GM23338 (cell line): ENCODE data around the gene GGPS1. TPM values are rescaled to one million over a fixed set of nuclear protein-coding genes. Genes with fewer than 3 reads are reported as not detected.

Experiments used
- ATAC-seq: fragments of 200-7000 bp; cut with Tn5 transposase; 3 replicates; pipeline ENCODE4 v1.9.1; 2020
- DNase-seq: peaks from one replicate; pipeline ENCODE4 v3.0.0-alpha.2; 2015; ENCODE audit warnings: low spot score
- H2AFZ ChIP-seq: fragments of 200-600 bp; sonication (generic); 2 replicates; pipeline ENCODE4 v1.8.0; 2016; ENCODE audit warnings: antibody characterized with exemption, mild to moderate bottlenecking, moderate library complexity
- H3F3A ChIP-seq: fragments of 200-600 bp; sonication (generic); replicated peaks from 2 replicates; pipeline ENCODE4 v1.8.0; 2017; ENCODE audit warnings: antibody characterized with exemption, mixed run types, low read depth
- H3K27ac ChIP-seq: fragments of 200-600 bp; sonication (generic); 2 replicates; pipeline ENCODE4 v1.6.1; 2016; ENCODE audit warnings: low read depth
- H3K27me3 ChIP-seq: fragments of 200-600 bp; sonication (generic); 2 replicates; pipeline ENCODE4 v1.8.0; 2016; ENCODE audit warnings: mild to moderate bottlenecking, mixed run types, moderate library complexity; ENCODE audit not compliant: insufficient read depth
- H3K36me3 ChIP-seq: fragments of 200-600 bp; sonication (generic); 2 replicates; pipeline ENCODE4 v1.8.0; 2016; ENCODE audit warnings: mild to moderate bottlenecking; ENCODE audit not compliant: insufficient read depth
- H3K4me1 ChIP-seq: fragments of 200-600 bp; sonication (generic); 2 replicates; pipeline ENCODE4 v1.8.0; 2016; ENCODE audit warnings: mild to moderate bottlenecking, moderate library complexity; ENCODE audit not compliant: insufficient read depth
- H3K4me2 ChIP-seq: fragments of 200-600 bp; sonication (generic); 2 replicates; pipeline ENCODE4 v1.7.1; 2017; ENCODE audit warnings: mixed run types
- H3K4me3 ChIP-seq: fragments of 200-600 bp; sonication (generic); 2 replicates; pipeline ENCODE4 v1.6.1; 2016; ENCODE audit warnings: mixed run types
- H3K79me2 ChIP-seq: fragments of 200-600 bp; sonication (generic); replicated peaks from 2 replicates; pipeline ENCODE4 v1.8.0; 2017; ENCODE audit warnings: mild to moderate bottlenecking; ENCODE audit not compliant: insufficient read depth
- H3K9me2 ChIP-seq: fragments of 200-600 bp; sonication (generic); 2 replicates; pipeline ENCODE4 v1.8.0; 2017; ENCODE audit not compliant: insufficient read depth
- H4K20me1 ChIP-seq: fragments of 200-600 bp; sonication (generic); replicated peaks from 2 replicates; pipeline ENCODE4 v1.8.0; 2017; ENCODE audit warnings: mild to moderate bottlenecking; ENCODE audit not compliant: insufficient read depth
- H3K27ac Mint-ChIP-seq: 2 replicates; pipeline ENCODE4 v1.8.0; 2020; ENCODE audit warnings: inconsistent platforms, mild to moderate bottlenecking, moderate library complexity, mixed read lengths
- H3K27me3 Mint-ChIP-seq: 3 replicates; pipeline ENCODE4 v1.8.0; 2022; ENCODE audit warnings: low read depth, mild to moderate bottlenecking, moderate library complexity, mixed read lengths, inconsistent platforms; ENCODE audit not compliant: insufficient read depth, poor library complexity
- H3K36me3 Mint-ChIP-seq: 3 replicates; pipeline ENCODE4 v1.8.0; 2021; ENCODE audit warnings: low read depth, mild to moderate bottlenecking, inconsistent platforms, moderate library complexity, mixed read lengths
- H3K4me1 Mint-ChIP-seq: 3 replicates; pipeline ENCODE4 v1.8.0; 2020; ENCODE audit warnings: mild to moderate bottlenecking, inconsistent platforms, mixed read lengths
- H3K4me3 Mint-ChIP-seq: 3 replicates; pipeline ENCODE4 v1.8.0; 2021; ENCODE audit warnings: moderate library complexity, mild to moderate bottlenecking, inconsistent platforms, mixed read lengths
- H3K9me3 Mint-ChIP-seq: 3 replicates; pipeline ENCODE4 v1.8.0; 2020; ENCODE audit warnings: moderate library complexity, mild to moderate bottlenecking, inconsistent platforms, mixed read lengths
- CREB1 ChIP-seq: fragments of 250-450 bp; sonication (Bioruptor Pico); IDR thresholded peaks from 2 replicates; pipeline ENCODE4 v1.5.0; 2020; ENCODE audit warnings: low read depth, mild to moderate bottlenecking, moderate library complexity
- CTCF ChIP-seq, 2 experiments: fragments of 200-600 bp in 1 of 2; sonication (generic) in 1 of 2; conservative IDR thresholded peaks; 2 replicates each; pipeline versions ENCODE4 v1.5.1 to v1.6.1; 2016 to 2017; ENCODE audit warnings: antibody characterized with exemption in 2 of 2, low read depth in 2 of 2, mild to moderate bottlenecking in 2 of 2, moderate library complexity in 1 of 2
- ETS1 ChIP-seq: IDR thresholded peaks from 2 replicates; pipeline ENCODE4 v1.6.1; 2016; ENCODE audit warnings: antibody characterized with exemption
- EZH2 ChIP-seq: fragments of 200-600 bp; sonication (generic); IDR thresholded peaks from one replicate; pipeline ENCODE4 v1.8.0; 2017; ENCODE audit warnings: antibody characterized with exemption, mild to moderate bottlenecking, low read depth; ENCODE audit not compliant: unreplicated experiment
- EZH2phosphoT487 ChIP-seq: fragments of 200-600 bp; sonication (generic); IDR thresholded peaks from one replicate; pipeline ENCODE4 v1.8.1; 2018; ENCODE audit warnings: antibody characterized with exemption; ENCODE audit not compliant: unreplicated experiment
- JUNB ChIP-seq: IDR thresholded peaks from one replicate; pipeline ENCODE4 v1.6.1; 2016; ENCODE audit warnings: antibody characterized with exemption; ENCODE audit not compliant: unreplicated experiment
- NANOG ChIP-seq: IDR thresholded peaks from 2 replicates; pipeline ENCODE4 v1.6.1; 2016; ENCODE audit warnings: antibody characterized with exemption, borderline replicate concordance
- POLR2AphosphoS5 ChIP-seq: IDR thresholded peaks from 2 replicates; pipeline ENCODE4 v1.6.1; 2016; ENCODE audit warnings: antibody characterized with exemption, low read depth
- REST ChIP-seq: IDR thresholded peaks from one replicate; pipeline ENCODE4 v1.6.1; 2018; ENCODE audit warnings: antibody characterized with exemption; ENCODE audit not compliant: unreplicated experiment
- STAT1 ChIP-seq: IDR thresholded peaks from one replicate; pipeline ENCODE4 v1.6.1; 2016; ENCODE audit warnings: antibody characterized with exemption; ENCODE audit not compliant: unreplicated experiment
- ZNF114 ChIP-seq: fragments of 250-450 bp; sonication (Bioruptor Pico); IDR thresholded peaks from 2 replicates; pipeline ENCODE4 v1.5.0; 2020; ENCODE audit warnings: mild to moderate bottlenecking, moderate library complexity
- ZNF331 ChIP-seq: fragments of 250-450 bp; sonication (Bioruptor Pico); IDR thresholded peaks from 2 replicates; pipeline ENCODE4 v1.5.0; 2020; ENCODE audit warnings: low read depth, mild to moderate bottlenecking, moderate library complexity
- ZNF462 ChIP-seq: fragments of 250-450 bp; sonication (Bioruptor Pico); IDR thresholded peaks from 2 replicates; pipeline ENCODE4 v1.5.0; 2020; ENCODE audit warnings: mild to moderate bottlenecking, moderate library complexity
- polyA plus RNA-seq: library from polyadenylated mRNA; unstranded; fragments of >200 nt; fragmentation: Nextera tagmentation; extraction: Ambion mirVana; gene quantifications from 2 replicates; pipeline ENCODE4 v1.2.1, GENCODE V29; 2016
- total RNA-seq: library from RNA; depleted of rRNA; stranded (reverse); fragments of >200 nt; shearing (Covaris generic); gene quantifications from 2 replicates; pipeline ENCODE4 v1.2.3, GENCODE V29; 2014

Gene GGPS1
- total and polyA plus RNA-seq, 2 experiments from 2014 or later: 33.9 to 56.8 TPM

GRCh38 chr1:235336903-235337302 is 8.5 kb downstream of the GGPS1 start:
- no peaks in the 10 kb centered on the region for H3K27me3 Mint-ChIP-seq
- H3K4me1 Mint-ChIP-seq: peaks cover 3% of the 10 kb centered on the region; the same call in 1 of the 3 replicates
- no peak overlapping the region for H3K4me2 ChIP-seq
- no peak overlapping the region for H3K27ac Mint-ChIP-seq
- no peak for DNase-seq
- H3F3A ChIP-seq: no peaks in the 10 kb centered on the region; the same call in 1 of the 2 replicates
- no peak overlapping the region for H3K4me3 Mint-ChIP-seq
- TF ChIP-seq CTCF (conservative IDR thresholded peaks at IDR 0.05; ENCODE audit: low read depth in 2 of 2): no peak
- TF ChIP-seq CREB1 (CRISPR knock-in tag): no peak
- no peak for TF ChIP-seq STAT1
- TF ChIP-seq JUNB: no peak
- no peak for TF ChIP-seq POLR2AphosphoS5
- TF ChIP-seq ZNF331: no peak
- no peak for TF ChIP-seq ZNF462 (CRISPR knock-in tag)
- no peak for TF ChIP-seq EZH2
- no peak for TF ChIP-seq ETS1
- TF ChIP-seq ZNF114 (CRISPR knock-in tag): no peak
- no peak for TF ChIP-seq REST
- TF ChIP-seq EZH2phosphoT487: no peak
- no peak for TF ChIP-seq NANOG
- no peaks in the 10 kb centered on the region; the same call in 2 of the 3 replicates for H3K9me3 Mint-ChIP-seq
- no peak overlapping the region for H3K27ac ChIP-seq
- H3K79me2 ChIP-seq: peaks cover 46% of the 10 kb centered on the region
- peaks cover 24% of the 10 kb centered on the region for H3K36me3 ChIP-seq
- peaks cover 18% of the 10 kb centered on the region for H3K36me3 Mint-ChIP-seq
- no peaks in the 10 kb centered on the region for H3K27me3 ChIP-seq
- H2AFZ ChIP-seq: no peak overlapping the region
- no peak for ATAC-seq
- no peak overlapping the region for H3K4me3 ChIP-seq
- no peaks in the 10 kb centered on the region for H3K4me1 ChIP-seq
- H4K20me1 ChIP-seq: peaks cover 10% of the 10 kb centered on the region
- H3K9me2 ChIP-seq: no peaks in the 10 kb centered on the region
